SW 1271 (cell line): Measurements from ENCODE around the gene DNAJB1.
A peak's percentile ranks its signal among the peaks of the same experiment; 100 is the strongest.

Source experiments
- DNase-seq, 2 experiments: peaks; one replicate each; lab custom pipeline; 2025; lab: John Stamatoyannopoulos, UW

The DNAJB1 gene

DNA sequence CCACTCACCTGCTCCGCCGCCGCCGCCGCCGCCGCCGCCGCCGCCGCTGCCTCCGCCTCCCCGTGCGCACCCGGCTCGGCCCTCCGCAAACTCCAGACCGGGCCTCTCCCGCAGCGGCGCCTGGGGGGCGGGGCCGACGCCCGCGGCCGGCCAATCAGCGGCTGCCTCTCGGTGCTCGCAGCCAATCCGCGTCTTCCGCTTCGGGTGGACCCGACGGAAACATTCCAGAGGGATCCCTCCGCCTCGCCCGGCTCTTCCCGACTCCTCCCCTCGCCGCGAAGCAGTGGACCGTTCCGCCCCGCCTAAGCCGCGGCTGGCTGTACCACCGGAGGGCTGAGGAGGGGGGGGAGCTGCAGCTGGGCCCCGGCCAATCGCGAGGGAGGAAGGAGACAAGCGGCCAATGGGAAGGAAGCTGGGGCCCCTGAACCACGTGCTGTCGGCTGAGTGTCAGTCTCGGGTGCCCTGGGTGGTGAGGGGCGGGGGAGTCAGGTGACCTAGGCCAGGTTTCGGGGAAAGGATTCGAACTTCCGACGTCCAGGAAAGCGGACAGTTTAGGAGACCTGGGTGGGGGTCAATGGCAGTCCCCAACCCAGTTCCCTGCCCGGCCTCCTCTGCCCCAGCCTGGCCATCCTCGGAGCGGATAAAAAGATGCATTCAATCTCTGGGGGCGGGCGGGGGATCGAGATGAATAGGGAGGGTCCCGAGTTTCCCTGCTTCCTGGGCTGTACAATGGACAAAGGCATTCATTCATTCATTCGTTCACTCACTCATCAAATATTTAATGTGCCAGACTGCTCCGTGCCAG is 22.0 kb downstream of the DNAJB1 start, which contains the start of gene GIPC1:
GIPC1 (minus strand) TSS at position 99 of the 805 bp plus-strand sequence. CDS start 13,151 bp downstream, outside the sequence.
- DNase-seq = peak; percentile 91 to 97

DNA sequence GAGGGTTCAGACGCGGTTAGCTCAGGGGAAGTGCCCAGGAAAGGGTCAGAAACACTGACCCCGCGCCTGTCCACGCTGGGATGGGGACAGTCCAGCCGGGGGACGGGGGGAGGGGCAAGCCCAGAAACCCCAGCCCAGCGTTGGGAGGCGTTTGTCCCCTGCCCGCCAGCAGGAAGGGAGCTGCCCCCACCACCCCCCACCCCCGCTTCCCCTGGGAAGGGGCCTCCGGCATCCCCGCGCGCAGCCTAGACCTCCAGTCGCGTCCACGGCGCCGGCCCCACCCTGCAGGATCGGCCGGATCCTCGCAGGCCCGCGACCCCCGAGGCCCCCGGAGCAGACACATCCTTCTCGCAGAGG is 22.5 kb downstream of the DNAJB1 start:
- DNase-seq = no peak

DNA sequence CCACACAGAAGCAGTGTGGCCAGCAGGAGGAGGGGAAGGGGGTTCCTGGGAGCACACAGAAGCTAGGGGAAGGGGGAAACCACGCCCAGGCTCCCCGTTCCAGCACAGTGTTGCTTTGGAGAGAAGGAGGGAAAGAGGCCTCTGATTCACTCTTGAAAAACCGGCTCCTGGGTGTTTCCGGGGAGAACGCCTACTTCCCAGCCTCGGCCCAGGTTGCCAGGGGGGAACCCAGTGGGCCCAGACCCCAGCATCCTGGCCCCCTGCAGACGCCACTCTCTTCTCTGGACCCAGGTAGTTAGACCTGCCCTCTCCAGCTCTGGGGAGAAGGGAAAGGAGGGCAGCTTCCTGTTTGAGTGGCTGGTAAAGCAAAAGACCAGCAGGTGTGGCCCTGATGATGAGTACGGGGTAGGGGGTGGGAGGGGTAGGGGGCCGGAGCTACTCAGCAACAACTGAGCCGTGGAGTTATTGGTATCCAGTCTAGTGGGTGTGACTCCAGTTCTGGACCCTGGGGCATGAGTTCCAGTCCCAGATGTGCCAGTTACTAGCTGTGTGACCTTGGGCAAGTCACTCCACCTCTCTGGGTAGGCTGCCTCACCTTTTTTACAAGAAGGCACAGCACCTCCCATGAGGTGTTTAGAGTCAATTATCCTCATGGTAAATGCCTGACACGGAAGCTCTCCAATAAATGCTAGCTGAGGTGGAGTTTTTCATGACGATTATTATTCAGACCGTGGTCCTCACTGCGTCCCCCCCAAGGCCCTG is 23.1 kb downstream of the DNAJB1 start:
- DNase-seq = no peak

DNA sequence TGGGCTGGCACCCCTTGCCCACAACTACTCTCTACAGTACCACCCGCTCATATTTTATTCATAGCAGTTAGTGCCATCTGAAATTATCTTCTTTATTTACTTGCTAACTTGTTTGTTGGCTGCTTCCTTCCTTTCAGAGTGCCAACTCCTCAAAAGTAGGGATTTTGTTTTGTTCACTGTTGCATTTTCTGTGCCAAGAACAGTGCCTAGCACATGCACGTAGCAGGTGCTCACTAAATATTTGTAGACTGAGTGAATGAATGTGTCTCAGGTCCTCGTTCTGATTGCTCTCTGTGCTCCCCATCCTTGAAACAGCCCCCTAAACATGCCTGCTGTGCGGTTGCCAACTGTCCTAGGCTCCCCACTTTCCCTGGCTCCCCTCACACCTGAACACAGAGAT is 23.8 kb downstream of the DNAJB1 start:
- no peak for DNase-seq

DNA sequence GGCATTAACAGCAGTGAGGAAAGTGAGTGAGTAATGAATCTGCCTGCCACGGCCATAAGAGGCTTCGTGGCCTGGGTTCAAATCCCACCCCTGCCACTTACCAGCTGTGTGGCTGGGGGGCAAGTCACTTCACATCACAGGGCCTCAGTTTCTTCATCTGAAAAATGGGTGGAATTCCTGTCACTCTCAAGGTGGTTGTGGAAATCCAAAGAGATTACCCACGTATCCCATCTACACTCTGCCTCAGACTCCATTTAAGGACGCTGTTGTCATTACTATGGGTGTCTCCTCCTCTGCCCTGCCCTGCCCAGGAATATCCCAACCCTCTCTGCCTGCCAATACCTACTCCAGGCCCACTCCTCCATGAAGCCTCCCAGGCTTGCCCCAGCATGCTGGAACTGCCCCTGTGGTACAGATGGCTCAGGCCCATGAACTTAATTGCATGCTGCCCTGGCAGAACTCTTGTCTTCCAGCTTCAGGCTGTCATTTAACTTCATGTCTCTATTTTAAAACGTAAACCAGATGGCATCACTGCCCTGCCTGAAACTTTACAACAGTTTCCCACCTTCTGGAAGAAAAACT is 25.4 kb downstream of the DNAJB1 start:
- no peak for DNase-seq

DNA sequence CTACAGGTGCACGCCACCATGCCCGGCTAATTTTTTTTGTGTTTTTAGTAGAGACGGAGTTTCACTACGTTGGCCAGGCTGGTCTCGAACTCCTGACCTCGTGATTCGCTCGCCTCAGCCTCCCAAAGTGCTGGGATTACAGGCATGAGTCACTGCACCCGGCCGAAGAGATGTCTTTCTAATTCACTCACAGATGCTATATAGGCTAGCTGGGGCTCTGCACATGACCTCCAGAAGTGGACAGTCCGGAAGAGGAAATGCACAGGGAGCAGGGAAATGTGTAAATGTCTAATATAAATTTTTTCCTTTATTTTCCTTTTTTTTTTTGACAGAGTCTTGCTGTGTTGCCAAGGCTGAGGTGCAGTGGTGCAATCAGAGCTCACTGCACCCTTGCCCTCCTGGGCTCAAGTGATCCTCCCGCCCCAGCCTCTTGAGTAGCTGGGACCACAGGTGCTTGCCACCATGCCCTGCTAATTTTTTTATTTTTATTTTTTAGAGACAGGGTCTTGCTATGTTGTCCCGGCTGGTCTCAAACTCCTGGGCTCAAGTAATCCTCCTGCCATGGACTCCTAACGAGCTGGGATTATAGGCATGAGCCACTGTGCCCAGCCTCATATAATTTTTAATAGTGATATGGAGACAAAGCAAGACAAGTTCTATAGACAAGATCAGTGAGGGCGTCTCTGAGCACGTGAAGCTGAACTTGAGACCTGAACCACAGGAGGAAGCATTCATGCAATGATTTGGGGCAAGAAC is 30.6 kb downstream of the DNAJB1 start:
- DNase-seq = no peak

DNA sequence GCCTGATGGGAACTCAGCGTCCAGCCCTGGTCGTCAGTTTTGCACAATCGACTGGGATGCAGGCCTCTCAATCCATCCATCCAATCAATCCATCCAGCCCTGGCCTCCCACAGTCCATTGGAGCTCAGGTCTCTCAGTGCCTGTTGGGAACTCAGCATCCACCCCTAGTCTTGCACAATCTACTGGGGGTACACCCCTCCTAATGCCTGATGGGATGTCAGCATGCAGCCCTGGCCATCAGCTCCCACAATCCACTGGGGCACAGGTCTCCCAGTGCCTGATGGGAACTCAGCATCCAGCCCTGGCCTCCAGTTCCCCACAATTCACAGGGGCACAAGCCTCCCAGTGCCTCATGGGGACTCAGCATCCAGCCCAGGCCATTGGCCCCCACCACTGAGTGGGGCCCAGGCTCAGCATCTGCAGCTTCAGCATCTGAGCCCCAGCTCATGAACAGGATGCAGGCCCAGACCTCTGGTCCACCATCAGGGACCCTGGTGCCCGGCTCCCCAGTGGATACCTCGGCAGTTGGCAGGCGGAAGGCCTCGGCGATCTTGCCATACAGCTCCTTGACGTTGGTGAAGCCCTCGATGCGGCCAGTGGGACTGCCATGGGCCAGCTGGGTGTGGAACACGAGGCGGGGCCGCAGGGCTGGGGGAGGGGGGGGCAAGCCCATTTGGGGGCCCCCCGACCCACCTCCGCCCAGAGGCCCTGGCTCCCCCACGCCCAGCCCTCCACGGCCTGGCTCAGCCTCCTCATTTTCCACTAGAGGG is 35.8 kb downstream of the DNAJB1 start:
- DNase-seq = no peak

DNA sequence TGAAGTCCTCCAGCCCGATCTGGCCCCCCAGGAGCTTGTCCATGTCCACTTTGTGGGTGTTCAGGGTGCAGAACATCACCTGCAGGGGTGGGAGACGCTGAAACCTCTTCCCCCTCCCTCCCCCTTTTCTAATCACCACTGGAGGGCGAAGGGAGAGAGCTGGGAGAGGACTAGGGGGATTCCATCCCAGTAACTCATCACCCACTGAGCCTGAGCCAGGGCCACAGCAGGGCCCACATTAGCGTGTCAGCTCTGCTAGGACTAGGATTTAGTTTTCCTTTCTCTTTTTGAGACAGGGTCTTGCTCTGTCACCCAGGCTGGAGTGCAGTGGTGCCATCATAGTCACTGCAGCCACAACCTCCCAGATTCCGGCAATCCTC is 37.5 kb downstream of the DNAJB1 start:
- DNase-seq = no peak

DNA sequence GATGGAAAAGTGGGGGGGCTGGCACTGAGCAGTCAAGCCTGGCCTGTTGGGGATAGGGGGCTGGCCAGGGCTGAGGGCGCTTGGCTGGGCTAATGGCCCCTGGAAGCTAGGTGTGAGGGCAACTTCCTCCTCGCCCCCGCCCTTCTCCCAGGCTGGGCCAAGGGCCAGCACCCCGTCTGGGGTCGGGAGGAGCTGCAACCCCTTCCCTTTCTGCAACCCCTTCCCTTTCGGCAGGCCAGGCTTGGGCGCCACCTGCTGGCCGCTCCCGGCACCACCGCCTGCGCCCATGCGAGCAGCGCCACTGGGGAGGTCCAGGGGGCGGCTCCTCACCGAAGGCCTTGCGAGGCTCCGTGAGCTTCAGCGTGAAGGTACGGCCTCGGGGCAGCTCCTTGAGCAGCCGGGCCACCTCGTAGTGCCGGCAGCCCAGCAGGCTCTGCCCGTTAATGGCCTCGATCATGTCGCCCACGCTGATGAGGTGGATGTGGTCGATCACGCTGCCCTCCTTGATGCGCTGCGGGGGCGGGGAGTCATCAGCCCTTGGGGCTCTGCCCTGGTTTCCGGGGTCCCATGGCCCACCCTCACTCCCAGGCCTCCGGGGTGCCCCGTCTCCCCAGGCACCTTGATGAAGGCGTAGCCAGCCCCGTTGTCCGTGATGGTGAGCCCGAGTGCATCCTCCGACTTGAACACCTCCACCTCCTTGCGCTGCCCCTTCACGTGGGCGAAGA is 38.1 kb downstream of the DNAJB1 start:
- DNase-seq = no peak

DNA sequence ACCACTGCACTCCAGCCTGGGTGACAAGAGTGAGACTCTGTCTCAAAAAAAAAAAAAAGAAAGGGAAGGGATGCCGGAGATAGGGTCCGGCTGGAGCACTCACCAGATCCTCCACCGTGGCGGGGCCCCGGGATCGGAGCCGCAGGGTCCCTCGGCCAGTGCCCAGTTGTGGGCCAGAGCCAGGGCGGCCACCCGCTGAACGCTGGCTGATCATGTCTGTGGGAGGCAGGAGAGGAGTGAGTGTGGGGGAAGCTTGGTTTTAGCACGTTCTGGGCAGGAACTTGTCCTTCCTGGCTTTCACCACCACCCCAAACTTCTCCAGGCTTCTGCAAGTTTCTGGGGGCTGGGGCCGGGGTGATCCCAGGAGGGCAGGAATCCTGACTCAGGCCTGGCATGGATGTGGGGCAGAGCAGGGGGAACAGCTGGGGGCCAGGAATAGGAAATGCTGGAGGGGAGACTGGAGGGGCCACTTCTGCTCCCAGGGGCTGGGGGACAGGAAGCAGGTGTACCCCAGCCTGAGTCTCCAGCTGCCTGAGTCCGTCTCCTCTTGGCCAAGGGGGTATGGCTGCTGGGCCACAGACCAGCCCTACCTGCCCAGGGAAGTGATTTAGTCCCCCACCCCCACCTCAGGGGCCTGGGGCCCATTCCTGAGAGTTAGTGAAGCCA is 38.8 kb downstream of the DNAJB1 start:
- DNase-seq = no peak

DNA sequence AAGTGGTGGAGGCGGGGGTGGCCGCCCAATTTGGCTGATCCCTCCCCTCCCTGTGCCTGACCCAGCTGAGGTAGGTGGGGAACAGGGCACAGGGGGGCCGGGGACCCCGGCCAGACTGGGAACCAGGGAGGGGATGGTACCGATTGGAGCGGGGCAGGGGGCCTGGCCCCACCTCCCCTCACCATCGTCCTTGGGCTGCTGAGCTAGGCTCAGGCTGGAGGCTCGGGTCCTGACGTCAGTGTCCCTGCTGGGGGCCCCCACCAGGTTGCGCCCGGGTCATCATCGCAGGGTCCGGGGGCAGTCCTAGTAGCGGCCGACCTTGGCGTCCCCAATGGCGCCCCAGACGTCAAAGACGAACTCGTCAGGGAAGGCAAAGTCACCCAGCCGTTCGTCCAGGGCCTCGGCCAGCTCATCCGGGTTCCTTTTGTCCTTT is 40.1 kb downstream of the DNAJB1 start:
- no peak for DNase-seq

DNA sequence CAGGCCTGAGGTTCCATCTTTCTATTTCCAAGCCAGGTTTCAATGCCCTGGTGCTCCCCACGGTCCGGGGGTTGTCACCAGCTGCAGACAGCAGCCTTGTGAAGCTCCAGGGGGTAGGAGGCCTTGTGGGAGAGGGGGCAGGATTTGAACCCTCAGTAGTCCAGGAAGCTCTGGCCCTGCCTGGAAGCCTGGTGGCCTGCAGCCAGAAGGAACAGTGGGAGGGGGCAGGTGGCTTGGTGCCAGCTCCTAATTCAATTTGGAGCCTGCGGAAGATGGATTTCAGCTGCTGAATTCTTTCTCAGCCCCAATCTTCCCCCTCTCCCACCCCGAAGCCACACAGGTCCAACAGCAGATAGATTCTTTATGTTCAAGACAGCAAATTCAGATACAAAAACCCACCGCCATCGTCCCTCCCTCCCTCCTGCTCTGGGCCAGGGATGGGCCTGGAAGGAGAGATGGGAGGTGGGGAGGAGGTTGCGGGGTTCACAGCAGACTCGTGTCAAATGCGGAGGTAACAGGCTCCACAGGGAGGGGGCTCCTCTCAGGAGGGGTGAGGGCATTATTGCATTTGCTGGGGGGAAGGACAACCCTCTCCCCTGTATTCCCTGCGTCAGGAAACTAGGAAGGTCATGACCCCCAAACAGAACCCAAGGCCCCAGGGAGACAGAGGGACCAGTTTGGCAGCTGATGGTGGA is 40.6 kb downstream of the DNAJB1 start:
- no peak for DNase-seq

DNA sequence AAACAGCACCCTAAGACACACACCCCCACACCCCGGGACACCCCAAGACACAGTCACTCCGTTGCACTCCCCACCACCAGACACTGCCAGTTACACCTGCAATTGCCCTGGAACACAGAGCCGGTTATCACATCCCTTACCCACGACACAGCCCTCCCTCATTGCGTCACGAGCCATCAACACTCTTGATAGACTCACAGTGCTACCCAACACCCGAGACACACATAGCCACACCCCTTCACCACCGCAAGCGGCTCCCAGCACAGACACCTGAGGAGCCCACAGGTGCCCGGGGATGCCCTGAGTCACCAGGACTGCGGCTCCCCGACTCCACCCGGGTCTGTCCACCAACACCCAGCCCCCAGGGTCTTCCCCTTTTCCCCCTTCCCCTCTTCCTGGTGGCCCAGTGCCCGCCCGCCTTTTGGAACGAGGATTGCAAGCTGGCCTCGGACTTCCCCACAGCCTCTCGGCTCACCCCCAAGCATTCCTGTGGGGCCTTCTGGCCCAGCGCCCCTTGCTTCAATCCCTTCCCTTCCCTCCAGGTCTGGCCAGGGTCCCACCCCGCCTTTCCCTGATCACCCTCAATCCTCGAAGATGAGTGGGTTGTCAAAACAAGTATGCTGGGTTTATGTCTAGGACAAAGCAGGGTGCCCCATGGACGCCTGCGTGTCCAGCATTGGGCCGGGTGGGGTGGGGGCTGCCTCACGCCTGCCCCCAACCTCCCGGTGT is 41.4 kb downstream of the DNAJB1 start:
- no peak for DNase-seq

DNA sequence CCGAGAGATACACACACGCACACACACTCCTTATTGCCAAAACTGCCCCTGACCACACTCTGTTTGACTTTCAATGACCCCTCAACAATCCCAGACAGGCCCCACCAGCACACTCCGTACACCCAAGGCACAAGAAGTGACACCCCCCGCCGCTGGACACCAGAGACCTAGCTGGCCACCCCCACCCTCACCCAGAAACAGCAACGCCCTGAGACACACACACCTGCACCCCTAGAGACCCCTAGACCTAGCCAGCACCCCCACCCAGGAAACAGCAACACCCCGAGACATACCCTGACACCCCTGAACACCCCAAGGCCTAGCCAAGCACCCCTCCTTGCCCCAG is 41.9 kb downstream of the DNAJB1 start:
- no peak for DNase-seq

DNA sequence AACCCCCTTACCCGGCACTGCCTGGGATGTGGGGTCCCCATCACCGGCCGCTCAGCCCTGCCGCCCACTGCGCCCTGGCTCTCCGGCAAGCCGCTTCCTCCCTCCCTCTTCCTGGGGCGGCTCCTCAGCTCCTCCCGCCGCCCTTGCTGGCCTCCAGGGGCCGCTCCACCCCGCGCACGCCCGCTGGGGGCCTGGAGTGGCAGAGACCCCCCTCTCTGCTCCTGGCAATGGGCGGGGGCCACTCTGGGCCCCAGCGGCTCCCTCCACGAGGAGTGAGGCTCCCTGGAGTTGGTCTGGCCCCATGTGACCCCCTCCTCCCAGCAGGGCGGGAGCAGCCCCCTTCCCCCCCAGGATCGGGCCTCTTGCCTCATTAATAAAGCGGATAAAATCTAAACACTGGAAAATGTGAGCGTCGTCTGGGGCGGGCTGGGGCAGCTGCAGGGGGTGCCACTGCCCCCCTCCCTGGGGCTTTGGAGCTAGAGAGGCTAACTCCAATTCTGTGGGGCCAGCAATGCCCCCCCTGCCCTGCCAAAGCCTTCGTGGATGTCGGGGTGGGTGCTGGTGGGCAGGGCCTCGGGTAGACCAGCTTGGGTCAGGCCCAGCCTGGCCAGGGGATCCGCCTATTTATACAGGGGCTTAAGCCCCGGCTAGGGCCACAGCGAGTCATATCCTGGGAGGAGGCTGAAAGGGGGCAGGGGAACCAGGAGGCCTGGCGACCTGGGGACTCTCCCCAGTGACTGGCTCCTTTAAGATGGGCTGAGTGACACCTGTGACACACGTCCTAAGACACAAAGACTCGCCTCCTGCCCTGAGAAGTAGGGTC is 42.7 kb downstream of the DNAJB1 start, which contains the start of gene PTGER1:
PTGER1 (minus strand) TSS at position 104 of the 823 bp plus-strand sequence. CDS start 1,034 bp downstream, outside the sequence.
- DNase-seq = peak in 1 of 2 experiments; percentile 47

DNA sequence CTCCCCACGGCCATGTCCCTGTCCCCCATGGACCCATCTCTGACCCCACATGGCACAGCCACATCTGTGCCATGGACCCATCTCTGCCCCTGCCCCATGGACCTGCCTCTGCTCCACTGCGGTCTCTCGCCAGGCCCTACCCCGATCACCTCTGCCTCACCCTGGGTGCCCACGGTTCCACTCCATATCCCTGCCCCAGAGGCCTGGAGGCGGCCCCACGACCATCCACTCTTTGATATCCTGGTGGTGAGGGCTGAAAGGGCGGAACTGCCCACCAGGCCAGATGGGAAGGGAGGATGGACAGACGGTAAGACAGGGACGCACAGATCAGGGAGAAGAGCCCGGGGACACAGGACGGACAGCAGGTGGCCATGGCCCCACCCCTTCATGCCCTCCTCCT is 43.4 kb downstream of the DNAJB1 start:
- DNase-seq = no peak

DNA sequence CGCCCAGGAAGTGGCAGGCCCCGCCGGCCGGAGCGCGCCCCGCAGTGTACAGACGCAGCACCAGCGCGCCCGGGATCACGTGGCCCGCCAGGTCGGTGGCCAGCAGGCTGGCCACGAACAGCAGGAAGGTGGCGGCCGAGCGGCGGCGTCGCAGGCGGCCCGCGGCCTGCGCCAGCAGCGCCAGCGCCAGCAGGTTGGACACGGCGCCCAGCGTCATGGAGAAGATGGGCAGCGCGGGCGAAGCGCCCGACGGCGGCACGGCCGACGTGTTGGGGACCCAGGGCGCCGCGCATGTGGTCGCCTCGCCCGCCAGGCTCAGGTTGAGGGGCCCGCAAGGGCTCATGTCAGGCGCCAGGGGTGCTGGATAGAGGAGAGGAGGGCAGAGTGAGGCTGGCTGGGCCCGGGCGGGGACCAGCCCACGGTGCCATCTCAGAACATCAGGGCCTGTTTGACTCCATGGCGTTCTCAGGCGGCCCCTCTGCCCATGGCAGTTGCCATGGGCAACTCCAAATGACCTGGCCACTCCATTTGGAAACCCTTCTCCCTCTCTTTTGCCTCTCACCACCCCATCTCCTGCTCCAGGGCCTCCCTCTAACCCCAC is 44.1 kb downstream of the DNAJB1 start:
- DNase-seq = no peak
